KMS-11 (cell line): ENCODE measurements around the gene RAB3A.

Experiments used
- H2AFZ ChIP-seq: fragments of 200-600 bp; sonication (generic); 2 replicates; pipeline ENCODE4 v1.6.1; 2016; ENCODE audit warnings: antibody characterized with exemption, mixed run types, low read depth
- H3K27ac ChIP-seq: fragments of 200-600 bp; sonication (generic); 2 replicates; pipeline ENCODE4 v1.6.1; 2016; ENCODE audit warnings: mild to moderate bottlenecking, mixed run types
- H3K27me3 ChIP-seq: fragments of 200-600 bp; sonication (generic); 2 replicates; pipeline ENCODE4 v1.6.1; 2017; ENCODE audit warnings: mild to moderate bottlenecking, low read depth, mixed run types, moderate library complexity; ENCODE audit not compliant: insufficient read depth
- H3K36me3 ChIP-seq: fragments of 200-600 bp; sonication (generic); 2 replicates; pipeline ENCODE4 v1.6.1; 2017; ENCODE audit warnings: mild to moderate bottlenecking, mixed run types; ENCODE audit not compliant: insufficient read depth
- H3K4me1 ChIP-seq: fragments of 200-600 bp; sonication (generic); 2 replicates; pipeline ENCODE4 v1.6.1; 2016; ENCODE audit warnings: mild to moderate bottlenecking, low read depth, mixed run types; ENCODE audit not compliant: poor library complexity, severe bottlenecking
- H3K4me2 ChIP-seq: fragments of 200-600 bp; sonication (generic); 2 replicates; pipeline ENCODE4 v1.7.0; 2016; ENCODE audit warnings: mild to moderate bottlenecking, mixed run types
- H3K4me3 ChIP-seq: fragments of 200-600 bp; sonication (generic); IDR thresholded peaks from 2 replicates; pipeline ENCODE4 v1.6.1; 2017; ENCODE audit warnings: low read depth, low read length, mixed read lengths; ENCODE audit not compliant: insufficient read depth
- H3K79me2 ChIP-seq: fragments of 200-600 bp; sonication (generic); 2 replicates; pipeline ENCODE4 v1.6.1; 2016; ENCODE audit warnings: low read depth, mixed run types; ENCODE audit not compliant: insufficient read depth
- H3K9ac ChIP-seq: fragments of 200-600 bp; sonication (generic); 2 replicates; pipeline ENCODE4 v1.6.1; 2016; ENCODE audit warnings: mild to moderate bottlenecking, mixed run types
- H4K20me1 ChIP-seq: fragments of 200-600 bp; sonication (generic); 2 replicates; pipeline ENCODE4 v1.6.1; 2016; ENCODE audit warnings: mild to moderate bottlenecking, mixed run types; ENCODE audit not compliant: insufficient read depth
- TF ChIP-seq, protein P1 (sequence below): fragments of 200-600 bp; sonication (generic); conservative IDR thresholded peaks from 2 replicates; pipeline ENCODE4 v1.6.1; 2017; ENCODE audit warnings: low read depth, mild to moderate bottlenecking, antibody characterized with exemption, low read length, moderate library complexity, mixed read lengths

Gene RAB3A

DNA sequence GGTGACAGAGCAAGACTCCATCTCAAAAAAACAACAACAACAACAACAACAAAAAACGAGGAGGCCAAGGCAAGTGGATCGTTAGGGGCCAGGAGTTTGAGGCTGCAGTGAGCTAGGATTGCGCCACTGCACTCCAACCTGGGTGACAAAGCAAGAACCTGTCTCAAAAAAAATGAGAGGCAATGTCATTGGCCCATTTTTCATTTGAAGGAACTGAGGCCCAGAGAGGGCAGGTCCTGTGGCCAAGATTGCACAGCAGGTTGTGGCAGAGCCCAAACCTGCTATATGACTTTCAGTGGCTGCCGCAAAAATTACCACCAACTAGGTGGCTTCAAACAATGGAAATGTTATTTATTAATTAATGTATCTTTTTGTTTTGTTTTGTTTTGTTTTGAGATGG is 45.4 kb downstream of the RAB3A start:
- Histone ChIP-seq H3K4me2 (no peak overlapping the region), H3K9ac (no peak overlapping the region), H3K27me3 (no peaks in the 10 kb centered on the region), H2AFZ (no peak overlapping the region), H3K4me3 (no peak overlapping the region), H3K27ac (no peak overlapping the region), H3K36me3 (no peaks in the 10 kb centered on the region), H3K4me1 (peaks cover 4% of the 10 kb centered on the region), H3K79me2 (no peaks in the 10 kb centered on the region), H4K20me1 (no peaks in the 10 kb centered on the region)
- TF ChIP-seq, protein P1, sequence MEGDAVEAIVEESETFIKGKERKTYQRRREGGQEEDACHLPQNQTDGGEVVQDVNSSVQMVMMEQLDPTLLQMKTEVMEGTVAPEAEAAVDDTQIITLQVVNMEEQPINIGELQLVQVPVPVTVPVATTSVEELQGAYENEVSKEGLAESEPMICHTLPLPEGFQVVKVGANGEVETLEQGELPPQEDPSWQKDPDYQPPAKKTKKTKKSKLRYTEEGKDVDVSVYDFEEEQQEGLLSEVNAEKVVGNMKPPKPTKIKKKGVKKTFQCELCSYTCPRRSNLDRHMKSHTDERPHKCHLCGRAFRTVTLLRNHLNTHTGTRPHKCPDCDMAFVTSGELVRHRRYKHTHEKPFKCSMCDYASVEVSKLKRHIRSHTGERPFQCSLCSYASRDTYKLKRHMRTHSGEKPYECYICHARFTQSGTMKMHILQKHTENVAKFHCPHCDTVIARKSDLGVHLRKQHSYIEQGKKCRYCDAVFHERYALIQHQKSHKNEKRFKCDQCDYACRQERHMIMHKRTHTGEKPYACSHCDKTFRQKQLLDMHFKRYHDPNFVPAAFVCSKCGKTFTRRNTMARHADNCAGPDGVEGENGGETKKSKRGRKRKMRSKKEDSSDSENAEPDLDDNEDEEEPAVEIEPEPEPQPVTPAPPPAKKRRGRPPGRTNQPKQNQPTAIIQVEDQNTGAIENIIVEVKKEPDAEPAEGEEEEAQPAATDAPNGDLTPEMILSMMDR, result no peak

DNA sequence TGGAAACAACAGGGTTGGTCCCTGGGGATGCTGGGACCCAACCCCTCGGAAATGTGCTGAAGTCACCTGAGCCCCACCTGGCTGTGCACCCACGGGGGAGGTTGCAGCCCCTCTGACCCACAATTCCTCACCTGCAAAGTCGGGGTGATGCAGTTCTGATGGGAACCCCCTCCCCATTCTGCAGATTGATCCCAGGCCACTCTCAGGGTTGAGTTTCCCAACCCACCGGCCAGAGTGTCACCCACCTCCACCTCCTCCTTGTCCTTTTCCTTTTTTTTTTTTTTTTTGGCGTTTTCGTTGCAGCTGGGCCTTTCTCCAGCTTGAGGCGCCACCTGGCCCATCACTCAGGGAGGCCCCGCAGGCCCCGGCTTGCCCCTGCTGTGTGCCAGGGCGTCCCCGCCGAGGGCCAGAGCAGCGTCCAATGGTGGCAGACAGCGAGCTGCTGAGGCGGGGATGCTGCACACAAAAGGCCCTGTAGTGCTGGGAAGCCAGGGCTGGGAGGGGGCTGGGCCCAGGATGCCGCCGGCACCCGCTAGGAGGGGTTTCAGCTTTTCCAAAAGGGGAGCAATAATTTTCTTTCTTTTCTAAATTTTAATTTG is 46.3 kb downstream of the RAB3A start:
- no peak overlapping the region for H2AFZ ChIP-seq
- no peak overlapping the region for H3K4me3 ChIP-seq
- H4K20me1 ChIP-seq, result no peaks in the 10 kb centered on the region
- no peak overlapping the region for H3K4me2 ChIP-seq
- H3K79me2 ChIP-seq, result no peaks in the 10 kb centered on the region
- no peaks in the 10 kb centered on the region for H3K36me3 ChIP-seq
- TF ChIP-seq, protein P1, result no peak
- H3K4me1 ChIP-seq, result peaks cover 4% of the 10 kb centered on the region
- H3K27me3 ChIP-seq, result no peaks in the 10 kb centered on the region
- no peak overlapping the region for H3K27ac ChIP-seq
- H3K9ac ChIP-seq, result no peak overlapping the region

DNA sequence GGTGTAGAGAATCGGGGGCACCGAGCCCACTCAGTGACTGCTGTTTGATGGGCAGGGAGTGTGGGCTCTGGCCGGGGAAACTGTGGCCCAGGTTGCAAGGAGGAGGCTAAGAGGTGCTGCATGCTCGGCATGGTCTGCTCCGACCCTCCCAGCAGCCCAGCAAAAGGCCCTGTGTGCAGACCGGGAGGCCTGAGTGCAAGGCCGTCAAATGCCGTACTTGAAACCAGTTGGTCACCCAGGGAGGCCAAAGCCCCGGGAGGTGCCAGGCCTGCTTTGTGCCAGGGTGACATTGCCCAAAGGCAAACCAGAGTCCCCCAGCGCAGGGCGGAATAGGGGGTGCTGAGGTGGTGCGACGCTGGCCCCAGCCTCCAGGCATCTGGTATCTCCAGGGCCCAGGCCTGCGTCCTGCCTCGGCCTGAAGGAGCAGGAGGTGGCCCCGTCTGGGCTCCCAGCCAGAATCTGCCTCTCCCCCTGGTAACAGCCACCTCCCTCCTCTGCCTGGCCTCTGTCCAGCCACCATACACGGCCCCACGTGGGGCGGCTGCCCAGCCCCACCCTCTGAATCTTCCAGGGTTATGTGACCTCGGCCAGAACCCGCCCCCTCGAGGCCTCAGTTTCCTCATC is 46.9 kb downstream of the RAB3A start:
- Histone ChIP-seq H3K4me3 (no peak overlapping the region), H3K4me2 (no peak overlapping the region), H3K79me2 (no peaks in the 10 kb centered on the region), H2AFZ (no peak overlapping the region), H3K9ac (no peak overlapping the region), H3K36me3 (no peaks in the 10 kb centered on the region), H3K4me1 (peaks cover 4% of the 10 kb centered on the region), H3K27me3 (no peaks in the 10 kb centered on the region), H4K20me1 (no peaks in the 10 kb centered on the region), H3K27ac (no peak overlapping the region)
- TF ChIP-seq, protein P1, result no peak

DNA sequence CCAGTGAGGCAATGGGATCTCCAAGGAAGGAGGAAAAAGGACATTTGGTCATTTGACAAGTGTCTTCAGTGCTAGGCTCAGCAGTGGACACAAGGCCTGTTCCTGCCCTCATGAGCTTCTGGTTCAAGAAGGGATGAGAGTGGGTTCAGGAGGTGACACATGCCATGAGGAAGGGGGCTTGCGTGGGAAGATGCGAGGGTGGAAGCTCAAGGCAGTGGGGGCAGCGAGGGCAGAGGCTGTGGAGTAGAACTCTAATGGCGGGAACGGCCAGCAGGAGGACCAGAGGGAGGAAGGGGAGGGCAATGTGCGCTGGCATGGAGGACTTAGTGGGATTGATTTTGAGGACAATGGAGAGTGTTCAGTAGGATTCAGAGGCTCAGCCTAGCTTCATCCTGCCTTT is 47.6 kb downstream of the RAB3A start:
- H3K4me2 ChIP-seq, result no peak overlapping the region
- H4K20me1 ChIP-seq, result no peaks in the 10 kb centered on the region
- no peak overlapping the region for H3K9ac ChIP-seq
- no peaks in the 10 kb centered on the region for H3K79me2 ChIP-seq
- H3K36me3 ChIP-seq, result no peaks in the 10 kb centered on the region
- H2AFZ ChIP-seq, result no peak overlapping the region
- no peak overlapping the region for H3K4me3 ChIP-seq
- H3K27ac ChIP-seq, result no peak overlapping the region
- TF ChIP-seq, protein P1, result no peak
- H3K27me3 ChIP-seq, result no peaks in the 10 kb centered on the region
- H3K4me1 ChIP-seq, result peaks cover 11% of the 10 kb centered on the region
